ENCODE results near the gene JPH4.

- TF ChIP-seq CTCF (IDR thresholded peaks at IDR 0.05) (no peak), STAT6 (CRISPR knock-in tag; conservative IDR thresholded peaks at IDR 0.05; ENCODE audit: low read depth) (no peak), JUN (CRISPR knock-in tag; IDR thresholded peaks at IDR 0.05) (no peak), IRF1 (CRISPR knock-in tag; IDR thresholded peaks at IDR 0.05) (no peak), AFF4 (CRISPR knock-in tag; IDR thresholded peaks at IDR 0.05; ENCODE audit: borderline replicate concordance) (no peak), SP1 (CRISPR knock-in tag; conservative IDR thresholded peaks at IDR 0.05) (no peak), ZNF138 (CRISPR knock-in tag; conservative IDR thresholded peaks at IDR 0.05) (no peak)
Measured at GRCh38 chr14:23572836-23573235, 5.8 kb downstream of the JPH4 start.

All from WTC11 (cell line).